Neural crest cell (in vitro differentiated cells): Measurements from ENCODE around the gene FMN1. TPM values are rescaled to one million over a fixed set of nuclear protein-coding genes. Genes with fewer than 3 reads are reported as not detected.

ENCODE experiments used
- DNase-seq: peaks from one replicate; pipeline ENCODE4 v3.0.0; 2021; ENCODE audit warnings: low read depth, mixed read lengths, low spot score
- H3K27ac Mint-ChIP-seq: one replicate; pipeline ENCODE4 v1.8.0; 2021; ENCODE audit warnings: mild to moderate bottlenecking, mixed read lengths; ENCODE audit not compliant: unreplicated experiment
- H3K27me3 Mint-ChIP-seq: 2 replicates; pipeline ENCODE4 v1.8.0; 2021; ENCODE audit warnings: low read depth, mild to moderate bottlenecking, mixed read lengths
- H3K36me3 Mint-ChIP-seq: 2 replicates; pipeline ENCODE4 v1.8.0; 2021; ENCODE audit warnings: low read depth, mild to moderate bottlenecking, mixed read lengths
- H3K4me1 Mint-ChIP-seq: 2 replicates; pipeline ENCODE4 v1.8.0; 2021; ENCODE audit warnings: mixed read lengths
- H3K4me3 Mint-ChIP-seq: one replicate; pipeline ENCODE4 v1.8.0; 2021; ENCODE audit warnings: mild to moderate bottlenecking, mixed read lengths
- H3K9me3 Mint-ChIP-seq: 2 replicates; pipeline ENCODE4 v1.8.0; 2021; ENCODE audit warnings: mixed read lengths
- total RNA-seq: library from RNA; stranded (reverse); gene quantifications from 2 replicates; pipeline ENCODE4 v1.2.1, GENCODE V29; 2021
- TF ChIP-seq, protein P1 (sequence below): fragments of 200-600 bp; sonication (generic); conservative IDR thresholded peaks from 2 replicates; pipeline ENCODE4 v1.5.0; 2021; ENCODE audit warnings: antibody characterized with exemption, mild to moderate bottlenecking

The FMN1 gene
- total RNA-seq, 1 donor from 2014 or later, result 0.70 TPM

DNA sequence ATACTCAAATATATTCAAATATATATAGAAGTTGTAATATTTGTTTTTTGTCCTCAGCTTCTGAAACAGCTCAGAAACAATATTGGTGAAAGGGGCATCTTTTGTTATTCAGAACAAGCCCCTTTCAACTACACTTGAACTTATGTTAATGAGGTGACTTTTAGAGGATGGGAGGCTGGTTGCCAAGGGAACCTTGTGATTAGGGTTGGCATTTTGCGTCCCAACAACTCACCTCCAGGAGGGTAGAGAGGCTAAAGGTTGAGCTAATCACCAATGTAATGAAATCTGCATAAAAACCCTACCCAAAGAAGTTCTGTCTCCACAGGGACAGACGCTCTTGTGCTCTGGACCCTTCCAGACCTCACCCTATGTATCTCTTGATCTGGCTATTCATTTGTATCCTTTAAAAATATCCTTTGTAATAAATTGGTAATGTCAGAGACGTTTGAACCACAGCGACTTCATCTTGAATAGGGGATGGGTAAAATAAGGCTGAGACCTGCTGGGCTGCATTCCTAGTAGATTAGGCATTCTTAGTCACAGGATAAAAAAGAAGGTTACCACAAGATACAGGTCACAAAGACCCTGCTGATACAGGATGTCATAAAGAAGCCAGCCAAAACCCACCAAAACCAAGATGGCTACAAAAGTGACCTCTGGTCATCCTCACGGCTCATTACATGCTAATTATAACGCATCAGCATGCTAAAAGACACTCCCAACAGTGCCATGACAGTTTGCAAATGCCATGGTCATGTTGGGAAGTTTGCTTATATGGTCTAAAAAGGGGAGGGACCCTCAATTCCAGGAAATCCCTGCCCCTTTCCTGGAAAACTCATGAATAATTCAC lies 111.1 kb downstream of the FMN1 start:
- Mint-ChIP-seq H3K36me3 (no peaks in the 10 kb centered on the region), H3K27me3 (no peaks in the 10 kb centered on the region), H3K4me3 (no peak overlapping the region), H3K4me1 (peaks cover 24% of the 10 kb centered on the region), H3K9me3 (peaks cover 2% of the 10 kb centered on the region), H3K27ac (no peak overlapping the region)
- TF ChIP-seq, protein P1, sequence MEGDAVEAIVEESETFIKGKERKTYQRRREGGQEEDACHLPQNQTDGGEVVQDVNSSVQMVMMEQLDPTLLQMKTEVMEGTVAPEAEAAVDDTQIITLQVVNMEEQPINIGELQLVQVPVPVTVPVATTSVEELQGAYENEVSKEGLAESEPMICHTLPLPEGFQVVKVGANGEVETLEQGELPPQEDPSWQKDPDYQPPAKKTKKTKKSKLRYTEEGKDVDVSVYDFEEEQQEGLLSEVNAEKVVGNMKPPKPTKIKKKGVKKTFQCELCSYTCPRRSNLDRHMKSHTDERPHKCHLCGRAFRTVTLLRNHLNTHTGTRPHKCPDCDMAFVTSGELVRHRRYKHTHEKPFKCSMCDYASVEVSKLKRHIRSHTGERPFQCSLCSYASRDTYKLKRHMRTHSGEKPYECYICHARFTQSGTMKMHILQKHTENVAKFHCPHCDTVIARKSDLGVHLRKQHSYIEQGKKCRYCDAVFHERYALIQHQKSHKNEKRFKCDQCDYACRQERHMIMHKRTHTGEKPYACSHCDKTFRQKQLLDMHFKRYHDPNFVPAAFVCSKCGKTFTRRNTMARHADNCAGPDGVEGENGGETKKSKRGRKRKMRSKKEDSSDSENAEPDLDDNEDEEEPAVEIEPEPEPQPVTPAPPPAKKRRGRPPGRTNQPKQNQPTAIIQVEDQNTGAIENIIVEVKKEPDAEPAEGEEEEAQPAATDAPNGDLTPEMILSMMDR, result no peak
- no peak for DNase-seq

GRCh38 chr15:33080006-33080405 lies 114.5 kb downstream of the FMN1 start:
- DNase-seq, result peak; percentile 16
- Mint-ChIP-seq H3K36me3 (no peaks in the 10 kb centered on the region), H3K9me3 (peaks cover 2% of the 10 kb centered on the region), H3K27ac (peak overlapping the region; percentile 76), H3K27me3 (no peaks in the 10 kb centered on the region), H3K4me1 (peaks cover 24% of the 10 kb centered on the region), H3K4me3 (peak overlapping the region; percentile 6)
- TF ChIP-seq, protein P1, result no peak

GRCh38 chr15:33078607-33079006 lies 115.9 kb downstream of the FMN1 start:
- H3K27me3 Mint-ChIP-seq, result no peaks in the 10 kb centered on the region
- DNase-seq, result no peak
- H3K36me3 Mint-ChIP-seq, result no peaks in the 10 kb centered on the region
- no peak overlapping the region for H3K4me3 Mint-ChIP-seq
- H3K27ac Mint-ChIP-seq, result no peak overlapping the region
- TF ChIP-seq, protein P1, result no peak
- H3K9me3 Mint-ChIP-seq, result peaks cover 2% of the 10 kb centered on the region
- peaks cover 22% of the 10 kb centered on the region for H3K4me1 Mint-ChIP-seq

- Mint-ChIP-seq H3K4me3 (no peak overlapping the region), H3K9me3 (peaks cover 2% of the 10 kb centered on the region), H3K27ac (no peak overlapping the region), H3K27me3 (no peaks in the 10 kb centered on the region), H3K4me1 (peaks cover 18% of the 10 kb centered on the region), H3K36me3 (no peaks in the 10 kb centered on the region)
- TF ChIP-seq, protein P1, result no peak
- no peak for DNase-seq
Observed at GRCh38 chr15:33076937-33077336, 117.6 kb downstream of the FMN1 start.

DNA sequence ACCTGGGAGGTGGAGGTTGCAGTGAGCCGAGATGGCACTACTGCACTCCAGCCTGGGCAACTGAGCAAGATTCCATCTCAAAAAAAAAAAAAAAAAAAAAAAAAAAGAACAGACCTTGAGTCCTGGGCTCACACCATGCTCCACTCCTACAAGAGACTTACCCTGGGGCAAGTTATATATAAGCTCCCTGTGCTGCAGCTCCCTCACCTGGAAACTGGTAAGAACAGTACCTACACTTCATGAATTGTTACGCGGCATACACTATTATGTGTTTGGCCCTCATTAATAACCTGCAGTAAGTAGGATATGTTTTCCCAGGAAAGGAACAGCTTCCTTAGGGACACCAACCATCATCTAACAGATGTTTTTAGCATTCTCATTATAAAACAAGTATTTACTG lies 119.6 kb downstream of the FMN1 start:
- H3K27ac Mint-ChIP-seq, result no peak overlapping the region
- H3K9me3 Mint-ChIP-seq, result peaks cover under 1% of the 10 kb centered on the region
- TF ChIP-seq, protein P1, result no peak
- peaks cover 9% of the 10 kb centered on the region for H3K4me1 Mint-ChIP-seq
- H3K4me3 Mint-ChIP-seq, result no peak overlapping the region
- no peaks in the 10 kb centered on the region for H3K27me3 Mint-ChIP-seq
- no peaks in the 10 kb centered on the region for H3K36me3 Mint-ChIP-seq
- no peak for DNase-seq
